GM18499 (cell line): ENCODE data around the gene NCR1.
"Not testable (repeated sequence)": the region's sequence is repeated elsewhere in the genome, so short reads cannot be mapped to it uniquely, and the experiment has no call there.

Experiments used
- ATAC-seq: cut with Tn5 transposase; IDR thresholded peaks from one replicate; pipeline ENCODE4 v1.9.1; 2021; ENCODE audit warnings: moderate number of reproducible peaks; ENCODE audit not compliant: insufficient read depth, unreplicated experiment

NCR1 gene

DNA sequence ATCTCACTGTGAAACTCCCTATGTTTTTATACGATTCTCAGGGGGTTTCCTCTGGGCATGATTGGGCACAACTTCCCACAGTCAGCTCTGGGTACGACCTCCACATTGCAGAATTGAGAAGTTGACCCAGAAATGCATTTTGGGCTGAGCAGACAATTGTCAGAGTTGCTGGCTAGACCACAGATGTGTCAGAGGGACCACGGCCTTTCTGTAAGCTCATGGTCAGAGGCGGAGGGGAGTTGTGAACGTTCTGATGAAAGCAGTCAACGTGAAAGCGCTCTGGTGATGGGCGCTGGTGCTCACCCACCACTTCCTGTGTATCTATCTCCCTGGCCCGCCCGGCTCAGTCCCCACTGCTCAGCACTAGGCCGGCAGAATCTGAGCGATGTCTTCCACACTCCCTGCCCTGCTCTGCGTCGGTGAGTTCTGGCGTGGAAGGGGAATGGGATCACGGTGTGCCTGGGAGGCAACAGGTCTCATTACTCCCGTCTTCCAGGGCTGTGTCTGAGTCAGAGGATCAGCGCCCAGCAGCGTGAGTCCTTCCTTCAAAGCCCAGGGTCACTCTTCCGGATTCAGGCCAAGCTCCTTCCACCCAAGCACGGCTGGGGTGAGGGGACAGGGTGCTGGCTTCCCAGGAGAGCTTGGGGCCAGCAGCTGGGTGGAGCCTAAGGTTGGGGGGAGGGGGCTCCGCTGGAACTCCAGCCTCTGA is at the start of gene NCR1:
TSS of gene NCR1 (plus strand) at position 346 of the 709 bp plus-strand sequence. CDS start at position 386, 40 bp downstream.
- no peak for ATAC-seq

- not testable (repeated sequence) for ATAC-seq
Measured at GRCh38 chr19:54858476-54858875, 47.5 kb upstream of the NCR1 start.

- ATAC-seq, result not testable (repeated sequence)
Measured at GRCh38 chr19:54859421-54859820, 46.5 kb upstream of the NCR1 start.

- ATAC-seq, result not testable (repeated sequence)
Measured at GRCh38 chr19:54863459-54863858, 42.5 kb upstream of the NCR1 start.

GRCh38 chr19:54871696-54872095 is 34.3 kb upstream of the NCR1 start:
- ATAC-seq, result no peak

DNA sequence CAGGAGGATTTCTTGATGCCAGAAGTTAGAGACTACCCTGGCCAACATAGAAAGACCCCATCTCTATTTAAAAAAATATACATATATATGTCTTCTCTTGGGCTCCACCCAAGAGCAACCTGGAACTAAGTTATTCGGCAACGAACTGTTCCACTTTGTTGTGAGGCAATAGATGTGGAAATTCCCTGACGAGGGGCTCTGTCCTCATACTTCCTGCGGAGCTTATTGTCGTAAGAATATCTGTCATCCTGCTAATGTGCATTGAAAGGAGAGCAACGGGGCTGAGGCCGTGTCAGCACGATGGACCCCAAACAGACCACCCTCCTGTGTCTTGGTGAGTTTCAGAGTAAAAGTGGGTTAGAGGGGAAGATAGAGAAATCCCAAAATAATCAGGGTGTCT is 32.0 kb upstream of the NCR1 start, which contains the start of gene FCAR:
TSS of gene FCAR (plus strand) at position 246 of the 400 bp plus-strand sequence. CDS start at position 301, 55 bp downstream.
- no peak for ATAC-seq

- ATAC-seq, result no peak
Measured at GRCh38 chr19:54875506-54875905, 30.4 kb upstream of the NCR1 start.

DNA sequence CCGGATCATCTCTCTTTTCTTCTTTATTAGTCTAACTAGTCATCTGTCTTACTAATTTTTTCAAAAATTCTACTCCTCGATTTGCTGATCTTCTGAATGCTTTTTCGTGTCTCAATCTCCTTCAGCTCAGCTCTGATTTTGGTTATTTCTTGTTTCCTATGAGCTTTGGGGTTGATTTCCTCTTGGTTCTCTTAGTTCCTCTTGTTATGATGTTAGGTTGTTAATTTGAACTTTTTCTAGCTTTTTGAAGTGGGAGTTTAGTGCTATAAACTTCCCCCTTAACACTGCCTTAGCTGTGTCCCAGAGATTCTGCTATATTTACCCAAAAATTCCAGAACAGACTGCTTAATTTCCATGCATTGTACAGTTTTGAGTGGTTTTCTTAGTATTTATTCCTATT is 28.5 kb upstream of the NCR1 start:
- ATAC-seq, result no peak

- ATAC-seq, result no peak
Measured at GRCh38 chr19:54881884-54882283, 24.1 kb upstream of the NCR1 start.

GRCh38 chr19:54882758-54883157 is 23.2 kb upstream of the NCR1 start:
- ATAC-seq, result no peak

GRCh38 chr19:54883228-54883627 is 22.7 kb upstream of the NCR1 start:
- no peak for ATAC-seq

DNA sequence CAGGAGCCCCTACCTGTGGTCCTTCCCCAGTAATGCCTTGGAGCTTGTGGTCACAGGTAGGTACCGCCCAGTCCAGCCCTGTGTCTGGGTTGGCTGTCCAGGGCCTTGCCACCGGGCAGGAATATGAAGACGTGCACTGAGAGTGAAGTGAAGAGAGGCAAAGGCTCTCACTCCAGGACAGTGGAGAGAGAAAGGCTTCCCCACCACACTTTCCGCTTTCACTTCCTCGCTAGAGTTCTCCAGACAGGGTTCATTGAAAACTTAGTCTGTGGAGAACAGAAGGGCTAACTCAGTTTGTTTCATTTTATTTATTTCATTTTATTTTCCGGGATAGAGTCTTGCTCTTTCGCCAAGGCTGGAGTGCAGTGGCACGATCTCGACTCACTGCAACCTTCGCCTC is 17.7 kb upstream of the NCR1 start:
- ATAC-seq, result no peak

- no peak for ATAC-seq
Measured at GRCh38 chr19:54889566-54889965, 16.4 kb upstream of the NCR1 start.

DNA sequence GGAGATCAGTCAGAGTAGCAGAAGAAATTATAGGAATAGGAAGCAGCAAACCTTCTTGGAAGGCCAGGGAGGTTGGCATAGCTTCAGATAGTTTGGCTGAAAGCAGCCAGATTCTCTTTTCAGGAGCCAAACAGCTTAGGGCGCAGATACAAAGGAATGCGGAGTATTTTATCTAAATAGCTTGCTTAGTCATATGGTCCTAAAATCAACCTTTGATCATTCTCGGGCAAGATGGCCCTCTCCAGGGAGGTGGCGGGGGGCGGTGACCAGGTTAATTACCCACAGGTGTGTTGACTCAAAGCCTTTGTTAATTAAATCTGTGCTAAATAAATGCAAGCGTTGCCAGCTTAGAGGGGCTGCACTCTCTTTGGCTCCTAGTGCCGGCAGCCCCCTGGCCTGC is 12.5 kb upstream of the NCR1 start:
- no peak for ATAC-seq

DNA sequence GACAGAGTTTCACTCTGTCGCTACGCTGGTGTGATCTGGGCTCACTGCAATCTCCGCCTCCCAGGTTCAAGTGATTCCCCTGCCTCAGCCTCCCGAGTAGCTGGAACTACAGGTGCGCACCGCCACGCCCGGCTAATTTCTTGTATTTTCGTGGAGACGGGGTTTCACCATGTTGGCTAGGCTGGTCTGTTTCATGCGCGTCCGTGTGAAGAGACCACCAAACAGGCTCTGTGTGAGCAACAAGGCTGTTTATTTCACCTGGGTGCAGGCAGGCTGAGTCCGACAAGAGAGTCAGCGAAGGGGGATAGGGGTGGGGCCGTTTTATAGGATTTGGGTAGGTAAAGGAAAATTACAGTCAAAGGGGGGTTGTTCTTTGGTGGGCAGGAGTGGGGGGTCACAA is 11.8 kb upstream of the NCR1 start:
- not testable (repeated sequence) for ATAC-seq

DNA sequence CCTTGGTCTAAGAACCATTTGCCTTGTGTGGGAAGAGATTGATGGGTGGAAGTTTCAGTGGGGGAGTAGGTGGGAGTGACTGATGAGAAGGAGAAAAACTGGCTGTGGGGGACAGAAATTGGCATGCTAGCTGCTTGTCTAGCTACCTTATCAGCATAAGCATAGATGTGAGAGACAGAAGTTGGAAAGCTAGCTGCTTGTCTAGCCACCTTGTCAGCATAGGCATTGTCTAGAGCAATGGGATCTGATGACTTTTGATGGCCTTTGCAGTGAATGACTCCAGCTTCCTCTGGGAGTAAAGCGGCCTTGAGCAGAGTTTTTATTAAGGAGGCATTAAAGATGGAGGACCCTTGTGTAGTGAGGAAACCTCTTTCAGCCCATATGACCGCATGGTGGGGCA is 9.9 kb upstream of the NCR1 start:
- no peak for ATAC-seq

DNA sequence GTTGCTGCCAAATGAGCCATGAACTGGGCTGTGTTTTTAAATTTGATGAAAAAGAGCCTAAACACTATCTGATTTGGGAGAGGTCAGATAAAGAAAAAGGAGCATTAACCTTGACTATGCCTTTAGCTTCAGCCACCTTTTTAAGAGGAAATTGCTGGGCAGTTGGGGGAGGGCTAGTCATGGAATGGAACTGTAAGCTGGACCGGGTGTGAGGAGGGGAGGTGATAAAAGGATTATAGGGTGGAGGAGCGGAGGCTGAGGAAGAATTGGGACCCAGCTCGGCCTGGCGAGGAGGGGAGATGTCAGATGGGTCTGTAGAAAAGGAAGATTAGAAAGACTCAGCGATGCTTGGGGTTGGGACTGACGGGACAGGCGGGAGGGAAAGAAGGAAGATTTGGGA is 7.3 kb upstream of the NCR1 start:
- ATAC-seq, result not testable (repeated sequence)

- ATAC-seq, result not testable (repeated sequence)
Measured at GRCh38 chr19:54899646-54900045, 6.3 kb upstream of the NCR1 start.

DNA sequence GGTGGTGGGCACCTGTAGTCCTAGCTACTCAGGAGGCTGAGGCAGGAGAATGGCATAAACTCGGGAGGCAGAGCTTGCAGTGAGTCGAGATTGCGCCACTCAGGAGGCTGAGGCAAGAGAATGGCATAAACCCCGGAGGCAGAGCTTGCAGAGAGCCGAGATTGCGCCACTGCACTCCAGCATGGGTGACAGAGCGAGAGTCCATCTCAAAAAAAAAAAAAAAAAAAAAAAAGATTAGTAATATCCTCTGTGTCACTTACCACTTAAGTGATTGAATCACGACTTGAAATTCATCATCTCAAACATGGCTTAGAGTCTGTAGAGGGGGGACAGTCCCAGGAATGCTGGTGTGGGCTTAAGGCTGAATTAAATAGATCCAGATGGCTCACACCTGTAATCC is 4.8 kb upstream of the NCR1 start:
- ATAC-seq, result not testable (repeated sequence)

DNA sequence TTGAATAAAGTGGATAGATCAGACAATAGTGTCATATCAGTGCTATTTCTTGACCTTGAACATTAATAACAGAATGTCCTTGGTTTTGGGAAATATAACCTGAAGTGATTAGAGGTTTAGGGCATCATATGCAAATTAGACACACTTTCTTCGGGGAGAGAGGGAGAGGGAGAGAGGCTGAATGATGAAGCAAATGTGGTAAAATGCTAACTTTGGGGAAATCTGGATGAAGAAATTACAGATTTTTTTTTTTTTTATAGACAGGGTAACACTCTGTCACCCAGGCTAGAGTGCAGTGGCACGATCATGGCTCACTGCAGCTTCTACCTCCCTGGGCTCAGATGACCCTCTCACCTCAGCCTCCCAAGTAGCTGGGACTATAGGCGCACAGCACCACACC is 3.9 kb upstream of the NCR1 start:
- no peak for ATAC-seq

DNA sequence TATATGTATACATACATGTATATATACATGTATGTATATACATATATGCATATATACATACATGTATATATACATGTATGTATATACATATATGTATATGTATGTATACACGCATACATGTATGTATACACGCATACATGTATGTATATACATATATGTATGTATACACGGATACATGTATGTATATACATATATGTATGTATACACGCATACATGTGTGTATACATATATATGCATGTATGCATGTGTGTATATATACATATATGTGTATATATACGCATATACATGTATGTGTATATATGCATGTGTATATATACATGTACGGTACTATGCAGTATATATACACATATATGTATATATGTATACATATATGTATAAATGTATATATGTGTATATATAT is 2.6 kb upstream of the NCR1 start:
- ATAC-seq, result no peak

DNA sequence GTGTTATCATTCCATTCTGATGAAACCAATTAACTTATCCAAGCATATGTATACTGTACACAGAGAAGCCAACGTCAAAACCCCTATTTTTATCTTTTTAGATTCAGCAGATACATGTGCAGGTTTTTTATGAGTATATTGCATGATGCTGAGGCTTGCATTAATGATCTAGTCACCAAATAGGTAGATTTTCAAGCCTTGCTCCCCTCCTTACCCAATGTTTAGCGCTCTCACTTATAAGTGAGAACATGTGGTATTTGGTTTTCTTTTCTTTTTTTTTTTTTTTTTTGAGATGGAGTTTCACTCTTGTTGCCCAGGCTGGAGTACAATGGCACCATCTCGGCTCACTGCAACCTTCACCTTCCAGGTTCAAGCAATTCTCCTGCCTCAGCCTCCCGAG is 1.7 kb upstream of the NCR1 start:
- ATAC-seq, result not testable (repeated sequence)
